NAMALWA (cell line): ENCODE results near the gene ISG20.
A peak's percentile ranks its signal among the peaks of the same experiment; 100 is the strongest.
"Not testable (repeated sequence)": the region's sequence is repeated elsewhere in the genome, so short reads cannot be mapped to it uniquely, and the experiment has no call there.

Source experiments
- DNase-seq: peaks from one replicate; pipeline ENCODE4 v3.0.0-alpha.2; 2015; ENCODE audit warnings: low spot score

ISG20 gene

DNA sequence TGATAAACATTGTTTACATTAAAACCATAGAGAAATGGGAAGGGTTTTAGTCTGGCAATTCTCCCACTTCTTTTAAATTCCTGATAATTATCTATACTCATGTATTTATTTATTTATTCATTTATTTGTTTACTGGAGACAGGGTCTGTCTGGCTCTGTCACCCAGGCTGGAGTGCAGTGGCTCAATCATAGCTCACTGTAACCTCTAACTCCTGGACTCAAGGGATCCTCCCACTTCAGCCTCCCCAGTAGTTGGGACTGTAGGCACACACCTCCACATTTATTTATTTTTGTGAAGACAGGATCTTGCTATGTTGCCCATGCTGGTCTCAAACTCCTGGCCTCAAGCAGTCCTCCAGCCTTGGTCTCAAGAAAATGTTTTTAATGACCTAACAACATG lies 20.1 kb upstream of the ISG20 start:
- DNase-seq = no peak

DNA sequence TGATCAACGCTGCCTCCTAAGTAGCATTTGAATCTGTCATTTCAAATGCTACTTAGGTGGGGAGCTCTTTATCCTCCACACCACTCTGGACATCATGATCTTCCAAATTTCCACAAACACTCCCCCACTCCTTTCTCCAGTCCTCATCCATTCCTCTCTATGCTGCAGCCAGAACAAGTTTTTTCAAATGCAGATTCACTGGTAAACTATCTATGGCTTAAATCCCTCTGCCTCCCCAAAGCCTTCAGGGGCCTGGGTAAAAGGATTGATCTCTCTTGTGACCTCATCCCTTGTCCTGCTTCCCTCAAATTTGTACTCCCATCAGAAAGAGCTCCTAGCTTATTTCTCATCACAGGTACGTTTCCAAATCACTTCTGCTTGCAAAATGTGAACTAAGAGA lies 19.0 kb upstream of the ISG20 start:
- no peak for DNase-seq

DNA sequence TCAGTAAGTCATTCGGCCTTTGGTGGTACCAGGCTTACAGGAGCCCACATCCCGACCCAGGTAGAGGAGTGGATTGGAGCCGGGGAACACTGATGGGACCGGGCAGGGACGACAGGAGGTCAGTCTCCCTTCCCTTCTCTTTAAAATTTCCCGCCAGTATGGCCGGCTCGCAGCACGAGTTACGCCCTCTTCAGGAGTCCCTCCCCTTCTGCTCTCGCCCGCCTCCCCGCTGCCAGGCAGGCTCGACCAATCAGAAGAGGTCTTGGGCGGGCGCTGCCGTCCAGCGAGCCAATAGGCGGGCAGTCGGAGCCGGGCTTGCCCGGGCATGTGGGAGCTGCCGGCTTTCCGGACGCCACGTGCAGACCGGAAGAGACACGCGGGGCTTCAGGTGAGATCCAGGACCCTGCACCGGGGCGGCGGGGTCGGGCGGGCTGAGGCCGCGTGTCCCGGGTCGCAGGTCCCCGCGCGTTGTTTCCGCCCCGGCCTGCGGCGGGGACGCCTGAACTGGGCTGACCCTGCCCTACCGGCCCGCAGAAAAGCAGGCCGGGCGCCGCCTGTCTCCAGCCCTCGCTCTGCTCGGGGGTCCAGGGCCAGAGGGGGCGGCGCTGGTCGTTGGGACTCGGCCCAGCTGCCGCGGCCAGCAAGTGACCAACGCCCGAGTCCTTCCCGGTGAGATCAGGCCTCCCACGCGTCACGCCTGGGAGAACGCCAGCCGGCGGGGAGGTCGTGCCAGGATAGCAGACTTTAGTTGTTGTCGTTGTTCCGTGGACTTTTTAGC lies 17.6 kb upstream of the ISG20 start, which contains the start of gene AEN:
Gene AEN, plus strand, starts transcription at position 346 of the 778 bp plus-strand sequence. CDS start 4,870 bp downstream, outside the sequence.
- peak; percentile 97 for DNase-seq

GRCh38 chr15:88621789-88622604 lies 16.8 kb upstream of the ISG20 start:
- peak; percentile 81 for DNase-seq

GRCh38 chr15:88622605-88622975 lies 16.2 kb upstream of the ISG20 start:
- DNase-seq = no peak

DNA sequence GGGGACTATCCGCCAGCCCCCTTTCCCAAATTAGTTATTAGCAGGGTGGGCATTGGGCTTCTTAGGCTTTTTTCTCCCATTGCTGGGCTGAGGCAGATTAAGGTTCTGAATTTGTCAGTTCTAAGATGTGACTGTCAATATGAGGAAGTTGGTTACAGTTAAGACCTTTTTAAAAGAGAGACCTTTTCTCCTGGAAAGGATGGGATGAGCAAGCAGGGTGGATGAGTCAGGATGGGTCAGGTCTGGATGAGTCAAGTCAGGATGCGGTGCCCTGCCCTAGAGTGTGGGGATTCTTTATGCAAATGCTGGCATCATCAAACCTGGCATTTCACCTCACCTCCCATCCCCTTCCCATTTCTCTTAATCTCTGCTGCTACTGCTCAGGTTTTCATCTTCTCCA lies 15.8 kb upstream of the ISG20 start:
- no peak for DNase-seq

DNA sequence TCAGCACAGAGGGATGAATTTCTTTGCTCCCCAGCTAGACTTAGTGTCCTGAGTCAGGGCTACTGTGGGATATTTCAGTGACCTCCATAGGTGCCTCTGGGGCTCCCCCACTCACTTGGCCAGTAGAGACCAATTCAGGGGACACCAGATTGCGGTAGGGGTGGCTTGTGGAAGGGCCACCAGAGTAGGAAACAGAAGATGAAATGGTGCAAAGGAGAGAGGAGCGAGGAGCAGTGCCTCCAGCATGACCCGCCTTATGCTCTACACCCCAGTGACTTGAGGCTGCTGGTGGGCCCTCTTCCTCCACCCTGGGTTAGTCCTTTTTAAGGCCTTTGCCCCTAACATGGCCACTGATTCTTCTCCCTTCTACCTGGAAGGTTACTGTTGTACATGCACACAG lies 15.2 kb upstream of the ISG20 start:
- no peak for DNase-seq

DNA sequence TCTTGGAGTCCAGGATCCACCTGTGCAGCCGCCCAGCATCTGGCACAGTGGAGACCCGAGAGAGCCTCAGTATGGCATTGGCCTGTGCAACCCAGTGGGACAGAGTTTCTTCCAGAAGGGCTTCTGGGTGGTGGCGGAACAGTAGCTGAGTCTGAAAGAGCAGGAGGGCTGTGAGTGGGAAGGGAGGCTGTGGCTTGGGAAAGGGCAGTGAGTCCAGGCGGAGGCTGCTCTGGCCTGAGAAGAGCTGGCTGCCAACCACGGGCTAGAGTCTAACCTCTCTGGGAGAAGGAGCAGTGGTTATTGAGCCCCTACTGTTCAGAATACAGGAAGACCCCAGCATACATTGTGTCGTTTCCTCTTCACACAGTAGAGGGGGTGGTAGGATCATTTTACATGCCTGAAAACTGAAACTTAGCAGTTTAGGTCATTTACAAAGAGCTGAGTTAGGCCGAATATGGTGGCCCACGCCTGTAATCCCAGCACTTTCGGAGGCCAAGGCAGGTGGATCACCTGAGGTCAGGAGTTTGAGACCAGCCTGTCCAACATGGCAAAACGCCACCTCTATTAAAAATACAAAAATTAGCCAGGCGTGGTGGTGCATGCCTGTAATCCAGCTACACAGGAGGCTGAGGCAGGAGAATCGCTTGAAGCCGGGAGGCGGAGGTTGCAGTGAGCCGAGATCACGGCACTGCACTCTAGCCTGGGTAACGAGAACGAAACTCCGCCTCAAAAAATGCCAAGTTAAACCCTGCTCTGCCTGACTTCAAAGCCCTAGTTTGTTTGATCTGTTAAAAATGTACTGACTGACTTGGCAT lies 14.5 kb upstream of the ISG20 start:
- peak; percentile 82 for DNase-seq

- no peak for DNase-seq
Observed at GRCh38 chr15:88624971-88625490, 13.8 kb upstream of the ISG20 start.

DNA sequence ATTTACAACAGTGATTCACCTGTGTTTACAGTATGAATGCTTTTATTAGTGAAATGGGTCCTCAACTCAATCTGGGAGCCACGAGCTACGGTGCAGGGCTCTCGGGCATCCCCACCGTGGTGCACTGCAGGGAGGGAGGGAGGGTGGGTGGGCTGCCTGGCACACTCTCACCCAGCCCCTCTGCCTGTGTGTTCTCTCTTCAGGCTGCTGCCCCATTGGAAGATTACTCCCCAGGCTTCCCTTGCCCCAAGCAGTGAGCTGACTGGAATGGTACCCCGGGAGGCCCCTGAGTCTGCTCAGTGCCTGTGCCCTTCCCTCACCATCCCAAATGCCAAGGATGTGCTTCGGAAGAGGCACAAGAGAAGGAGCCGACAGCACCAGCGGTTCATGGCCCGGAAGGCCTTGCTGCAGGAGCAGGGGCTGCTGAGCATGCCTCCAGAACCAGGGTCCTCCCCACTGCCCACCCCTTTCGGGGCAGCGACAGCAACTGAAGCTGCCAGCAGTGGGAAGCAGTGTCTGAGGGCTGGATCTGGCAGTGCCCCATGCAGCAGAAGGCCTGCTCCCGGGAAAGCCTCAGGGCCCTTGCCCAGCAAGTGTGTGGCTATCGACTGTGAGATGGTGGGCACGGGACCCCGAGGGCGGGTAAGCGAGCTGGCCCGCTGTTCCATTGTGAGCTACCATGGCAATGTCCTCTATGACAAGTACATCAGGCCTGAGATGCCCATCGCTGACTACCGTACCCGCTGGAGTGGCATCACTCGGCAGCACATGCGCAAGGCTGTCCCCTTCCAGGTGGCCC lies 12.7 kb upstream of the ISG20 start:
- no peak for DNase-seq

- DNase-seq = no peak
Observed at GRCh38 chr15:88627463-88627862, 11.4 kb upstream of the ISG20 start.

GRCh38 chr15:88628018-88628654 lies 10.7 kb upstream of the ISG20 start:
- no peak for DNase-seq

GRCh38 chr15:88629071-88629470 lies 9.7 kb upstream of the ISG20 start:
- no peak for DNase-seq

- DNase-seq = no peak
Observed at GRCh38 chr15:88630141-88630721, 8.6 kb upstream of the ISG20 start.

GRCh38 chr15:88630798-88631463 lies 7.9 kb upstream of the ISG20 start:
- DNase-seq = no peak

GRCh38 chr15:88631464-88632028 lies 7.3 kb upstream of the ISG20 start:
- no peak for DNase-seq

GRCh38 chr15:88632797-88633196 lies 6.0 kb upstream of the ISG20 start:
- not testable (repeated sequence) for DNase-seq

DNA sequence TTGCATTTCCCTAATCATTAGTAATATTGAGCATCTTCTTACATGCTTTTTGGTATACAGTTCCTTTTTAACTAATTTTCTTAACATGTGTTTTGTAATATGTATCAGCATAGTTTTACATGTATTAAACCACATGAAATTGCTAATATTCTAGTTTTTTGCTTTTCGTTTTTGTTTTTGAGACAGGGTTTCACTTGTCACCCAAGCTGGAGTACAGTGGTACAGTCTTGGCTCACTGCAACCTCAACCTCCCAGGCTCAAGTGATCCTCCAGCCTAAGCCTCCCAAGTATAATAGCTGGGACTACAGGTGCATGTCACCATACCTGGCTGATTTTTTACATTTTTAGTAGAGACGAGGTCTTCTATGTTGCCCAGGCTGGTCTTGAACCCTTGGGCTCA lies 4.4 kb upstream of the ISG20 start:
- no peak for DNase-seq

DNA sequence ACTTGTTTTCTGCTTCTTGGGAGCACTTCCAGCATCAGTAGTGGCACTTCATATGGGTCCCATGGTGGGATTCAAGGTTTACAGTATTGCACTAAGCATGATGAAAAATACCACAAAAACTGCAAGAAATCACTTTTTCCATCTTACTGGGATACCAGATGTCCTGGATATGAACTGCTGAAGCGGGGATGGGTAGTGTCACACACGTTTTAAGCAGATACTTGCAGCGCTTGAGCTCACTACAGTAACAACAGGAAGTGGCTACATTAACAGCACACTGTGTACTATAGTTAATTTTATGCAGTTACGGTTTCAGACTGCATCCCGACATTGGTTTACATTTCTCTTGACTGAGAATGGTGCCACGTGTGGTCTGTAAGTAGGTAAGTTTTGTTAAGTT lies 3.5 kb upstream of the ISG20 start:
- peak; percentile 88 for DNase-seq

GRCh38 chr15:88636050-88636449 lies 2.8 kb upstream of the ISG20 start:
- no peak for DNase-seq
